Esophagus muscularis mucosa (tissue), 4 donors: ENCODE measurements around the gene TBATA. TPM values are rescaled to one million over a fixed set of nuclear protein-coding genes. Genes with fewer than 3 reads are reported as not detected.
A peak's percentile ranks its signal among the peaks of the same experiment; 100 is the strongest.

Experiments
- DNase-seq: peaks from one replicate; pipeline ENCODE4 v3.0.0-alpha.2; 2017; ENCODE audit errors: extremely low spot score
- H3K27ac ChIP-seq, 4 donors: fragments of 200-600 bp; sonication (generic); replicated peaks in 1 of 4; 1 replicate in 3 of 4; 2 replicates in 1 of 4; pipeline ENCODE4 v1.5.1; 2016 to 2019; ENCODE audit warnings: mild to moderate bottlenecking in 1 of 4
- H3K27me3 ChIP-seq, 4 donors: fragments of 200-600 bp; sonication (generic); one replicate each; pipeline versions ENCODE4 v1.5.1 to v1.6.0; 2016 to 2019
- H3K36me3 ChIP-seq, 4 donors: fragments of 200-600 bp; sonication (generic); one replicate each; pipeline ENCODE4 v1.5.1; 2016 to 2019
- H3K4me1 ChIP-seq, 4 donors: fragments of 200-600 bp; sonication (generic); one replicate each; pipeline ENCODE4 v1.5.1; 2016 to 2019
- H3K4me3 ChIP-seq, 4 donors: fragments of 200-600 bp; sonication (generic); 1 replicate in 2 of 4; 2 replicates in 2 of 4; pipeline ENCODE4 v1.5.1; 2016 to 2019; ENCODE audit warnings: mild to moderate bottlenecking in 4 of 4, moderate library complexity in 1 of 4
- H3K9me3 ChIP-seq, 4 donors: fragments of 200-600 bp; sonication (generic); 1 replicate in 3 of 4; 2 replicates in 1 of 4; pipeline ENCODE4 v1.5.1; 2016 to 2019
- EP300 ChIP-seq: sonication (generic); formaldehyde crosslinking; IDR thresholded peaks from one replicate; pipeline ENCODE4 v1.6.1; 2017; ENCODE audit warnings: antibody characterized with exemption
- POLR2A ChIP-seq: fragments of 450-650 bp; IDR thresholded peaks from one replicate; pipeline ENCODE4 v1.6.1; 2017; ENCODE audit warnings: antibody characterized with exemption, moderate library complexity, mild to moderate bottlenecking, low read depth
- POLR2AphosphoS5 ChIP-seq, 2 donors: sonication (generic); formaldehyde crosslinking; IDR thresholded peaks; one replicate each; pipeline ENCODE4 v1.6.1; 2017; ENCODE audit warnings: antibody characterized with exemption in 2 of 2
- WGBS: methylation state at CpG from one replicate; pipeline ENCODE4 v1.1.5; 2018; 5-methylcytosine and 5-hydroxymethylcytosine counted together
- intact Hi-C: fragments of 100-400 bp; cut with DNase I; formaldehyde crosslinking; loops from one replicate; pipeline ENCODE4 v1.15.1; 2023
- total RNA-seq, 4 donors: library from RNA; depleted of rRNA; stranded (reverse); fragments of >200 nt; gene quantifications; one replicate each; pipeline versions ENCODE4 v1.1.0 to v1.2.1, GENCODE V29; 2016
- TF ChIP-seq, protein P1 (sequence below), 3 experiments: fragments of 200-600 bp in 2 of 3; fragments of 450-650 bp in 1 of 3; sonication (generic) in 2 of 3; IDR thresholded peaks; one replicate each; pipeline ENCODE4 v1.5.1; 2017 to 2019; ENCODE audit warnings: antibody characterized with exemption in 3 of 3, mild to moderate bottlenecking in 2 of 3, moderate library complexity in 1 of 3

The TBATA gene
- total RNA-seq, 4 donors from 2014 or later: not detected

DNA sequence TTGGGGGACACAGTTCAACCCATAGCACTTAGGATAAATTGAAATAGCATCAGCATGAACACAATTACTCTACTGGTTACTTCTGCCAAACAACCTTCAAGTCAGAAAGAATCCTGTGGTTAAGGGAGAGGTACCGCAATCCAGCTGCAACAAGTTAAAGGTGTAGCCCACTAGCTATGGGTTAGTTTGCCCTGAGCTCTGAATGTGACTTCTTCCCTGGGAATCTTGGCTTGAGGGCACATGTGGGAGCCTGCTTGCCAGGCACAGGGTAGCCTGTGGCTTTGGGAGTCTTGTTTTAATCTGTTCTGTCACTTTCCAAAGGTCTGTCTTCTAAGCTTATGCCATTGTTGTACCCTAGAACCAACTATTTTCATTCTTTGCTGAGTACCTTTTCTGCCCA lies 21.7 kb upstream of the TBATA start:
- Histone ChIP-seq H3K4me1 (peaks cover 0 to 11% (median 7%) of the 10 kb centered on the region in 4 donors), H3K4me3 (no peak overlapping the region), H3K27me3 (no peaks in the 10 kb centered on the region), H3K9me3 (no peaks in the 10 kb centered on the region), H3K36me3 (no peaks in the 10 kb centered on the region), H3K27ac (no peak overlapping the region)
- TF ChIP-seq POLR2A: no peak
- TF ChIP-seq, protein P1, sequence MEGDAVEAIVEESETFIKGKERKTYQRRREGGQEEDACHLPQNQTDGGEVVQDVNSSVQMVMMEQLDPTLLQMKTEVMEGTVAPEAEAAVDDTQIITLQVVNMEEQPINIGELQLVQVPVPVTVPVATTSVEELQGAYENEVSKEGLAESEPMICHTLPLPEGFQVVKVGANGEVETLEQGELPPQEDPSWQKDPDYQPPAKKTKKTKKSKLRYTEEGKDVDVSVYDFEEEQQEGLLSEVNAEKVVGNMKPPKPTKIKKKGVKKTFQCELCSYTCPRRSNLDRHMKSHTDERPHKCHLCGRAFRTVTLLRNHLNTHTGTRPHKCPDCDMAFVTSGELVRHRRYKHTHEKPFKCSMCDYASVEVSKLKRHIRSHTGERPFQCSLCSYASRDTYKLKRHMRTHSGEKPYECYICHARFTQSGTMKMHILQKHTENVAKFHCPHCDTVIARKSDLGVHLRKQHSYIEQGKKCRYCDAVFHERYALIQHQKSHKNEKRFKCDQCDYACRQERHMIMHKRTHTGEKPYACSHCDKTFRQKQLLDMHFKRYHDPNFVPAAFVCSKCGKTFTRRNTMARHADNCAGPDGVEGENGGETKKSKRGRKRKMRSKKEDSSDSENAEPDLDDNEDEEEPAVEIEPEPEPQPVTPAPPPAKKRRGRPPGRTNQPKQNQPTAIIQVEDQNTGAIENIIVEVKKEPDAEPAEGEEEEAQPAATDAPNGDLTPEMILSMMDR (IDR thresholded peaks at IDR 0.05): no peak
- no peak for TF ChIP-seq POLR2AphosphoS5 (IDR thresholded peaks at IDR 0.05)
- TF ChIP-seq EP300: no peak
- DNase-seq: peak; percentile 37
- intact Hi-C loops: no loop called here
- WGBS: 100% methylated on average over 1 of the region's 1 CpG

DNA sequence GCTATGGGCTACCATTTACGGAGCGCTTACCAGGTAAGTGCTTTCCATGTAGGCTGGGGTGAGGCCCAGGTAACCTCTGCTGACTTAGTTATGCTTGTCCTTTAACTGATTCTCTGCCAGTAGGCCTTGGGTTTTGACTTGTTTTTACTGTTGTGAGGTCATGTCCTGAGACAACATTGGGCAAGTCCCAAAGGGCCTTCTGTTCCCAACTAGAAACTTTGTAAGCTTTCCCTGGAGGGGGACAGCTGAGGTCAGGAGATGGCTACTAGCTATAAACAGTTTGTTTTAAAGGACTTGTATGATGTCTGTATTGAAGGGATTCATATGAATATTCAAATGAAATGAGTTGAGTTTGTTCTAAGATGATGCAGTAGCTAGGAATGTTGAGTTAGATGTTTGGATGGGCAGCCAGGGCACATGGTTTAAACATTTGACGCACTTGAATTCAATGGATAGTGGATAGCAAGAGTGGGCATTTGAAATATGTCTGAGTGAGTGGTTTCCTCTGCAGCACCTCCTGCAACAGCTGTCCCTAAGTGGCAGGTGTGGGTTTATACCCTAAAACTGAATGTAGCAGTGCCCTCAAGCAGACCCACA lies 20.5 kb upstream of the TBATA start:
- Histone ChIP-seq H3K27ac (no peak overlapping the region), H3K4me3 (no peak overlapping the region), H3K4me1 (peaks cover 0 to 11% (median 7%) of the 10 kb centered on the region in 4 donors), H3K36me3 (no peaks in the 10 kb centered on the region), H3K9me3 (no peaks in the 10 kb centered on the region), H3K27me3 (no peaks in the 10 kb centered on the region)
- intact Hi-C loops: no loop called here
- peak; percentile 66 for DNase-seq
- 99% methylated on average over 3 of the region's 3 CpGs for WGBS
- no peak for TF ChIP-seq EP300

DNA sequence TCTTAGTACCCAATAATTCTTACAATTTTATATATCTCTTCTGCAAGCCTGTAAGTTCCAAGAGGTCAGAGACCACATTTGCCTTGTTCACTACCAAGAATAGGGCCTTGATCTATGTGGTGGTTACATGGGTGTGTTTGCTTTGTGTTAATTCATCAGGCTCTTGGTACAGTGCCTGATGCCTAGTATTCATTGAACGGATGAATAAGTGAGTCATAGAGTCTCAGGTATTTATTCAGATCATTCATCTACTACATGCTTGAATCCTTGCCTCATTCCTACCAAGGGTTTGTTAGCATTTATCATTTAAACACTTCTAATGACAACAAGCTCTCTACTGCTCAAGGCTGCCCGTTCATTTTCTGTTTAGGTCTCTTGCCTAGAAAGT lies 19.2 kb upstream of the TBATA start:
- Histone ChIP-seq H3K36me3 (no peaks in the 10 kb centered on the region), H3K27ac (no peak overlapping the region)
- intact Hi-C loops: no loop called here

DNA sequence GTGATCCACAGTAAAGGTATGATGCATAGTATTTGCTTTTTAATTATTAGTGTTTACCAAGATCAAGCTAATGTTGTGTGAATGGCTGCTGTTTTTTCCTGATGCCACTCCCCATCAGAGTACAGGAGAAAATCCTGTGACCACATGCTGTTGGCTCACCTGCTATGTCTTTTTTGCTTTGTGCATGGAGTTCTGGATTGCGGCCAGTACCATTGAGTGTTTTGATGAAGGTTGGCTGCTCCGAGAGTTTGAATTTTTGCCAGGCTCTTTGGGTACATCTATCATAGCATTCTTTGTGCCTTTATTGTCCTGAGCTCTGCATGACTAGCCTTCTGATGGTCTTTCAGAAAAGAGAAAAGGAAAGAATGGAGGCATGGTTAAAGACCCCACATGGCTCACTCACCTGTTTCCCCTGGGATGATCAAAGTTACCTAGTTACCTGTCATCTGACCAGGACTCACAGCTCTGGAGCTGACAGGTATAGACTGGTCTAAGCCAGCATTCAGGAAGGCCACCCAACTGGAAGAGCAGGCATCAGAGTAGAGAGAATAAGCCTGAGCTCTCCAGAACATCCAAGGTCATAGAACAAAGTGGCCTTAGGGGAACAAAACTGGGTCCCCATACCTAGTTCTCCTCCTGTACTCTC lies 18.7 kb upstream of the TBATA start:
- H3K36me3 ChIP-seq: no peaks in the 10 kb centered on the region
- 54% methylated on average over 2 of the region's 2 CpGs for WGBS
- no peak overlapping the region for H3K27ac ChIP-seq
- peaks cover 0 to 11% (median 7%) of the 10 kb centered on the region in 4 donors for H3K4me1 ChIP-seq
- intact Hi-C loops: no loop called here
- H3K9me3 ChIP-seq: no peaks in the 10 kb centered on the region
- DNase-seq: peak; percentile 78
- no peaks in the 10 kb centered on the region for H3K27me3 ChIP-seq
- TF ChIP-seq POLR2AphosphoS5 (IDR thresholded peaks at IDR 0.05) (no peak), POLR2A (no peak), EP300 (no peak)
- TF ChIP-seq, protein P1 (IDR thresholded peaks at IDR 0.05): no peak
- H3K4me3 ChIP-seq: no peak overlapping the region

More for the DNA sequence above, 19.2 kb upstream of the TBATA start:
- Histone ChIP-seq H3K4me1 (peaks cover 0 to 11% (median 7%) of the 10 kb centered on the region in 4 donors), H3K4me3 (no peak overlapping the region), H3K9me3 (no peaks in the 10 kb centered on the region), H3K27me3 (no peaks in the 10 kb centered on the region)
- no peak for DNase-seq
- WGBS: 33% methylated on average over 2 of the region's 2 CpGs
- TF ChIP-seq EP300 (no peak), POLR2AphosphoS5 (IDR thresholded peaks at IDR 0.05) (no peak), POLR2A (no peak)
- TF ChIP-seq, protein P1 (IDR thresholded peaks at IDR 0.05): no peak

DNA sequence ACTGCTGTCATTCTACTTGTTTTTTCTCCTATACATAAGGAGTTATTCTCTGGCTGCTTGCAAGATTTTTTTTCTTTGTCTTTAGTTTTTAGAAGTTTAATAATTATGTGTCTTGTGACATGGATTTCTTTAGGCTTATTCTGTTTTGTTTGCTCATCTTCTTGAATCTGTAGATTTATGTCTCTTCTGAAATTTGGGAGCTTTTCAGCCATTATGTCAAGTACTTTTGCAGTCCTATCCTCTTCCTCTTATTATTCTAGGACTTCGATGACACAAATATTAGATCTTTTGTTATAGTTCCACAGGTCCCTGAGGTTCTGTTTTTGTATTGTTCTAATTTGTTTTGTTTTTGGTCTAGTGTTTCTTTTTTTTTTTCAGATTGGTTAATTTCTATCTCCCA lies 16.7 kb upstream of the TBATA start:
- Histone ChIP-seq H3K27me3 (peaks cover 0 to 8% (median 0%) of the 10 kb centered on the region in 4 donors), H3K9me3 (no peaks in the 10 kb centered on the region), H3K36me3 (no peaks in the 10 kb centered on the region), H3K4me1 (peaks cover 0 to 11% (median 7%) of the 10 kb centered on the region in 4 donors), H3K27ac (no peak overlapping the region), H3K4me3 (no peak overlapping the region)
- TF ChIP-seq EP300 (no peak), POLR2AphosphoS5 (IDR thresholded peaks at IDR 0.05) (no peak), POLR2A (no peak)
- TF ChIP-seq, protein P1 (IDR thresholded peaks at IDR 0.05): no peak
- no peak for DNase-seq
- 68% methylated on average over 1 of the region's 1 CpG for WGBS
- intact Hi-C loops: no loop called here
